WTC11 (cell line): ENCODE data around the gene HOXA10. TPM values are rescaled to one million over a fixed set of nuclear protein-coding genes. Genes with fewer than 3 reads are reported as not detected.

Experiments
- ATAC-seq: fragments of 200-7000 bp; cut with Tn5 transposase; 2 replicates; pipeline ENCODE4 v1.10.0; 2021; ENCODE audit warnings: mild to moderate bottlenecking, moderate library complexity
- CTCF ChIA-PET: fragments of 300-600 bp; sonication (Branson Sonifier 250); formaldehyde crosslinking; loops from one replicate; lab custom pipeline; 2021; ENCODE audit warnings: antibody characterized with exemption; lab: Charles Lee
- POLR2A ChIA-PET: fragments of 350-600 bp; sonication (Branson Sonifier 250); formaldehyde crosslinking; loops from one replicate; lab custom pipeline; 2021; ENCODE audit warnings: antibody characterized with exemption; lab: Charles Lee
- DNase-seq: peaks from one replicate; pipeline ENCODE4 v3.0.0; 2021; ENCODE audit warnings: low spot score
- H3K27ac Mint-ChIP-seq: 2 replicates; pipeline ENCODE4 v1.8.0; 2021; ENCODE audit warnings: mixed read lengths
- H3K27me3 Mint-ChIP-seq: 2 replicates; pipeline ENCODE4 v1.8.0; 2021; ENCODE audit warnings: low read depth, mild to moderate bottlenecking, moderate library complexity, mixed read lengths
- H3K36me3 Mint-ChIP-seq: 2 replicates; pipeline ENCODE4 v1.8.0; 2021; ENCODE audit warnings: mixed read lengths
- H3K4me1 Mint-ChIP-seq: 2 replicates; pipeline ENCODE4 v1.8.0; 2022; ENCODE audit warnings: mixed read lengths
- H3K4me3 Mint-ChIP-seq: 2 replicates; pipeline ENCODE4 v1.8.0; 2021; ENCODE audit warnings: mild to moderate bottlenecking, moderate library complexity, mixed read lengths
- H3K9me3 Mint-ChIP-seq: 2 replicates; pipeline ENCODE4 v1.8.0; 2021; ENCODE audit warnings: mixed read lengths
- AFF4 ChIP-seq: sonication (generic); formaldehyde crosslinking; IDR thresholded peaks from 2 replicates; pipeline ENCODE4 v1.8.1; 2023; ENCODE audit warnings: mild to moderate bottlenecking, missing genetic modification reagents, borderline replicate concordance
- ARID4B ChIP-seq: sonication (generic); formaldehyde crosslinking; IDR thresholded peaks from 2 replicates; pipeline ENCODE4 v1.8.0; 2023; ENCODE audit warnings: missing genetic modification reagents, mild to moderate bottlenecking, borderline replicate concordance
- ATF3 ChIP-seq: sonication (generic); formaldehyde crosslinking; conservative IDR thresholded peaks from 2 replicates; pipeline ENCODE4 v1.8.1; 2022; ENCODE audit warnings: mild to moderate bottlenecking, missing genetic modification reagents
- E2F4 ChIP-seq: sonication (generic); formaldehyde crosslinking; IDR thresholded peaks from 2 replicates; pipeline ENCODE4 v1.8.1; 2022; ENCODE audit warnings: low read depth, mild to moderate bottlenecking, moderate library complexity, missing genetic modification reagents, borderline replicate concordance
- ETV6 ChIP-seq: sonication (generic); formaldehyde crosslinking; IDR thresholded peaks from 2 replicates; pipeline ENCODE4 v1.8.1; 2022; ENCODE audit warnings: mild to moderate bottlenecking, missing genetic modification reagents
- FOXK1 ChIP-seq: sonication (generic); formaldehyde crosslinking; IDR thresholded peaks from 2 replicates; pipeline ENCODE4 v1.8.0; 2022; ENCODE audit warnings: mild to moderate bottlenecking, moderate library complexity, missing genetic modification reagents
- GABPB1 ChIP-seq: sonication (generic); formaldehyde crosslinking; IDR thresholded peaks from 2 replicates; pipeline ENCODE4 v1.8.1; 2023; ENCODE audit warnings: mild to moderate bottlenecking, missing genetic modification reagents
- JUN ChIP-seq: sonication (generic); formaldehyde crosslinking; IDR thresholded peaks from 2 replicates; pipeline ENCODE4 v1.8.0; 2023; ENCODE audit warnings: mild to moderate bottlenecking, missing genetic modification reagents
- NFATC4 ChIP-seq: fragments of 250-450 bp; sonication (Bioruptor Pico); IDR thresholded peaks from 2 replicates; pipeline ENCODE4 v1.9.0; 2021; ENCODE audit warnings: mild to moderate bottlenecking
- RORB ChIP-seq: fragments of 250-450 bp; sonication (Bioruptor Pico); IDR thresholded peaks from 2 replicates; pipeline ENCODE4 v1.9.0; 2021; ENCODE audit warnings: mild to moderate bottlenecking
- SMAD3 ChIP-seq: sonication (generic); formaldehyde crosslinking; IDR thresholded peaks from 2 replicates; pipeline ENCODE4 v1.8.0; 2022; ENCODE audit warnings: missing genetic modification reagents, mild to moderate bottlenecking, borderline replicate concordance
- SOX15 ChIP-seq: fragments of 250-450 bp; sonication (Bioruptor Pico); IDR thresholded peaks from 2 replicates; pipeline ENCODE4 v1.9.0; 2021; ENCODE audit warnings: mild to moderate bottlenecking
- SP1 ChIP-seq: sonication (generic); formaldehyde crosslinking; conservative IDR thresholded peaks from 2 replicates; pipeline ENCODE4 v1.8.1; 2022; ENCODE audit warnings: missing genetic modification reagents
- TCF7 ChIP-seq: sonication (generic); formaldehyde crosslinking; IDR thresholded peaks from 2 replicates; pipeline ENCODE4 v1.8.0; 2022; ENCODE audit warnings: mild to moderate bottlenecking, low read depth, missing genetic modification reagents, moderate library complexity
- TEAD1 ChIP-seq: sonication (generic); formaldehyde crosslinking; IDR thresholded peaks from 2 replicates; pipeline ENCODE4 v1.8.0; 2022; ENCODE audit warnings: mild to moderate bottlenecking, missing genetic modification reagents
- TP53 ChIP-seq: sonication (generic); formaldehyde crosslinking; IDR thresholded peaks from 2 replicates; pipeline ENCODE4 v1.8.1; 2023; ENCODE audit warnings: mild to moderate bottlenecking, missing genetic modification reagents
- ZBTB21 ChIP-seq: sonication (generic); formaldehyde crosslinking; IDR thresholded peaks from 2 replicates; pipeline ENCODE4 v1.8.1; 2023; ENCODE audit warnings: mild to moderate bottlenecking, missing genetic modification reagents, borderline replicate concordance
- ZNF121 ChIP-seq: sonication (generic); formaldehyde crosslinking; IDR thresholded peaks from 2 replicates; pipeline ENCODE4 v1.8.0; 2023; ENCODE audit warnings: missing genetic modification reagents
- ZNF138 ChIP-seq: sonication (generic); formaldehyde crosslinking; conservative IDR thresholded peaks from 2 replicates; pipeline ENCODE4 v1.8.1; 2022; ENCODE audit warnings: mild to moderate bottlenecking, moderate library complexity, missing genetic modification reagents
- ZNF396 ChIP-seq: fragments of 250-450 bp; sonication (Bioruptor Pico); IDR thresholded peaks from 2 replicates; pipeline ENCODE4 v1.8.0; 2021; ENCODE audit warnings: mild to moderate bottlenecking, moderate library complexity, borderline replicate concordance
- total RNA-seq: library from RNA; stranded (reverse); gene quantifications from 3 replicates; pipeline ENCODE4 v1.2.3, GENCODE V29; 2021

The HOXA10 gene
- total RNA-seq, 1 experiment from 2014 or later = 0.07 TPM

- no peaks in the 10 kb centered on the region for H3K9me3 Mint-ChIP-seq
- no peak overlapping the region for H3K27ac Mint-ChIP-seq
- peaks cover 96% of the 10 kb centered on the region for H3K27me3 Mint-ChIP-seq
- no peak for DNase-seq
- no peak for TF ChIP-seq RORB (CRISPR knock-in tag)
- no peak for TF ChIP-seq NFATC4 (CRISPR knock-in tag)
- TF ChIP-seq FOXK1 (CRISPR knock-in tag) = no peak
- TF ChIP-seq GABPB1 (CRISPR knock-in tag) = no peak
- no peak for TF ChIP-seq E2F4
- no peak for TF ChIP-seq ZNF121 (CRISPR knock-in tag)
- TF ChIP-seq ZBTB21 (CRISPR knock-in tag) = no peak
- TF ChIP-seq ZNF138 (CRISPR knock-in tag) = no peak
- no peak for TF ChIP-seq TEAD1 (CRISPR knock-in tag)
- no peak for TF ChIP-seq ATF3
- no peak for TF ChIP-seq TCF7 (CRISPR knock-in tag)
- no peak for TF ChIP-seq TP53 (CRISPR knock-in tag)
- no peak for TF ChIP-seq ETV6 (CRISPR knock-in tag)
- no peak for TF ChIP-seq ARID4B (CRISPR knock-in tag)
- TF ChIP-seq SP1 (CRISPR knock-in tag) = no peak
- TF ChIP-seq AFF4 (CRISPR knock-in tag) = no peak
- TF ChIP-seq JUN (CRISPR knock-in tag) = no peak
- no peak for TF ChIP-seq SOX15 (CRISPR knock-in tag)
- no peak for TF ChIP-seq ZNF396 (CRISPR knock-in tag)
- TF ChIP-seq SMAD3 = no peak
- ATAC-seq = no peak
- POLR2A ChIA-PET = interaction anchor here (0.5 kb wide), 1 partner anchor 278 kb away, joined by 3 read pairs; no protein-coding TSS in a partner anchor
- CTCF ChIA-PET = interaction anchor here (1.1 to 2.6 kb wide), 3 partner anchors 32 to 51 kb away, joined by 5 to 7 read pairs (median 6); no protein-coding TSS in a partner anchor
- peaks cover 12% of the 10 kb centered on the region for H3K4me1 Mint-ChIP-seq
- H3K36me3 Mint-ChIP-seq = no peaks in the 10 kb centered on the region; the same call in 1 of the 2 replicates
- peak overlapping the region; percentile 2; the same call in 1 of the 2 replicates for H3K4me3 Mint-ChIP-seq
Observed at GRCh38 chr7:27128776-27129728, 45.1 kb downstream of the HOXA10 start.
